Osteocyte (in vitro differentiated cells): ENCODE data around the gene PLCB4. TPM values are rescaled to one million over a fixed set of nuclear protein-coding genes. Genes with fewer than 3 reads are reported as not detected.

Experiments
- DNase-seq: peaks from one replicate; pipeline ENCODE4 v3.0.0; 2021; ENCODE audit warnings: mixed read lengths; ENCODE audit not compliant: unreplicated experiment; ENCODE audit errors: extremely low spot score
- H3K27ac Mint-ChIP-seq: one replicate; pipeline ENCODE4 v1.8.0; 2021; ENCODE audit warnings: mild to moderate bottlenecking, mixed read lengths; ENCODE audit not compliant: unreplicated experiment
- H3K27me3 Mint-ChIP-seq: one replicate; pipeline ENCODE4 v1.8.0; 2021; ENCODE audit warnings: mixed read lengths; ENCODE audit not compliant: unreplicated experiment
- H3K36me3 Mint-ChIP-seq: one replicate; pipeline ENCODE4 v1.8.0; 2021; ENCODE audit warnings: mixed read lengths; ENCODE audit not compliant: unreplicated experiment
- H3K4me1 Mint-ChIP-seq: one replicate; pipeline ENCODE4 v1.8.0; 2021; ENCODE audit warnings: mixed read lengths; ENCODE audit not compliant: unreplicated experiment
- H3K4me3 Mint-ChIP-seq: one replicate; pipeline ENCODE4 v1.8.0; 2021; ENCODE audit warnings: mild to moderate bottlenecking, moderate library complexity, mixed read lengths; ENCODE audit not compliant: unreplicated experiment
- H3K9me3 Mint-ChIP-seq: one replicate; pipeline ENCODE4 v1.8.0; 2021; ENCODE audit warnings: mixed read lengths; ENCODE audit not compliant: unreplicated experiment
- CTCF ChIP-seq: fragments of 200-600 bp; sonication (generic); IDR thresholded peaks from 2 replicates; pipeline ENCODE4 v1.5.0; 2021; ENCODE audit warnings: antibody characterized with exemption, mild to moderate bottlenecking, moderate library complexity
- total RNA-seq: library from RNA; stranded (reverse); gene quantifications from 2 replicates; pipeline ENCODE4 v1.2.1, GENCODE V29; 2021

Gene PLCB4
- total RNA-seq, 1 donor from 2014 or later = 5.3 TPM

- no peak overlapping the region for H3K27ac Mint-ChIP-seq
- H3K4me3 Mint-ChIP-seq = no peak overlapping the region
- H3K36me3 Mint-ChIP-seq = no peaks in the 10 kb centered on the region
- no peaks in the 10 kb centered on the region for H3K9me3 Mint-ChIP-seq
- DNase-seq = no peak
- no peaks in the 10 kb centered on the region for H3K27me3 Mint-ChIP-seq
- TF ChIP-seq CTCF = no peak
- H3K4me1 Mint-ChIP-seq = peaks cover 32% of the 10 kb centered on the region
Measured at GRCh38 chr20:9114709-9115108, 45.8 kb downstream of the PLCB4 start.

GRCh38 chr20:9117548-9117947 is 48.7 kb downstream of the PLCB4 start:
- H3K36me3 Mint-ChIP-seq = no peaks in the 10 kb centered on the region
- TF ChIP-seq CTCF = no peak
- DNase-seq = no peak
- H3K4me1 Mint-ChIP-seq = peaks cover 26% of the 10 kb centered on the region
- no peaks in the 10 kb centered on the region for H3K27me3 Mint-ChIP-seq
- H3K27ac Mint-ChIP-seq = no peak overlapping the region
- no peak overlapping the region for H3K4me3 Mint-ChIP-seq
- no peaks in the 10 kb centered on the region for H3K9me3 Mint-ChIP-seq

- DNase-seq = no peak
- Mint-ChIP-seq H3K9me3 (no peaks in the 10 kb centered on the region), H3K27ac (no peak overlapping the region)
Measured at GRCh38 chr20:9119776-9120175, 50.9 kb downstream of the PLCB4 start.

GRCh38 chr20:9121211-9121610 is 52.3 kb downstream of the PLCB4 start:
- Mint-ChIP-seq H3K4me1 (peaks cover 16% of the 10 kb centered on the region), H3K27me3 (no peaks in the 10 kb centered on the region), H3K27ac (no peak overlapping the region), H3K36me3 (no peaks in the 10 kb centered on the region), H3K4me3 (no peak overlapping the region), H3K9me3 (no peaks in the 10 kb centered on the region)
- TF ChIP-seq CTCF = no peak
- DNase-seq = no peak

More at GRCh38 chr20:9119776-9120175, 50.9 kb downstream of the PLCB4 start:
- TF ChIP-seq CTCF = no peak
- no peaks in the 10 kb centered on the region for H3K27me3 Mint-ChIP-seq
- peaks cover 15% of the 10 kb centered on the region for H3K4me1 Mint-ChIP-seq
- H3K36me3 Mint-ChIP-seq = no peaks in the 10 kb centered on the region
- no peak overlapping the region for H3K4me3 Mint-ChIP-seq

GRCh38 chr20:9122571-9122970 is 53.7 kb downstream of the PLCB4 start:
- no peak for TF ChIP-seq CTCF
- Mint-ChIP-seq H3K27ac (no peak overlapping the region), H3K4me3 (no peak overlapping the region), H3K4me1 (peaks cover 17% of the 10 kb centered on the region), H3K27me3 (no peaks in the 10 kb centered on the region), H3K36me3 (no peaks in the 10 kb centered on the region), H3K9me3 (no peaks in the 10 kb centered on the region)
- no peak for DNase-seq
